ENCODE data around the gene NUMBL.

Gene NUMBL

DNA sequence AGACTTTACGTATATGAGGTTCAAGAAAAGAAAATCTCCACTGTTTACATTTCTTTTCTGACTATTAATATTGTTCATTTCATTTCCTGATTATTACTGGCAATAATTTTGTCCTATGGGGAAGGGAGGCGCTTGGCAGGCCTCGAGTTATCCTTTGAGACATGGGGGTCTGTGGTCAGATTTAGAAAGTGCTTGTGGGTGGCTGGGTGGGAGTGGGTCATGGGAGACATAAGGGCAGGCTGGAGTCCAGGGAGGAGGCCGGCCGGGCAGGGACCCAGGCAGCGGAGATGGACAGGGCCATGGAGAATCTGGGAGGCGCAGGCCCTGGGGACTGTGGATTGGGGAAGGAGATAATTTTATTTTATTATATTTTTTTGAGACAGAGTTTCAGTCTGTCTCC lies 49.2 kb downstream of the NUMBL start:
- TF ChIP-seq GABPA (IDR thresholded peaks at IDR 0.05; ENCODE audit: low read depth) (no peak), SPI1 (IDR thresholded peaks at IDR 0.05; ENCODE audit: borderline replicate concordance, low read depth) (no peak), CTCF (IDR thresholded peaks at IDR 0.05; ENCODE audit: insufficient read depth, low read length) (no peak), POLR2AphosphoS5 (IDR thresholded peaks at IDR 0.05; ENCODE audit: low read depth) (no peak)
- TF ChIP-seq, protein P1, sequence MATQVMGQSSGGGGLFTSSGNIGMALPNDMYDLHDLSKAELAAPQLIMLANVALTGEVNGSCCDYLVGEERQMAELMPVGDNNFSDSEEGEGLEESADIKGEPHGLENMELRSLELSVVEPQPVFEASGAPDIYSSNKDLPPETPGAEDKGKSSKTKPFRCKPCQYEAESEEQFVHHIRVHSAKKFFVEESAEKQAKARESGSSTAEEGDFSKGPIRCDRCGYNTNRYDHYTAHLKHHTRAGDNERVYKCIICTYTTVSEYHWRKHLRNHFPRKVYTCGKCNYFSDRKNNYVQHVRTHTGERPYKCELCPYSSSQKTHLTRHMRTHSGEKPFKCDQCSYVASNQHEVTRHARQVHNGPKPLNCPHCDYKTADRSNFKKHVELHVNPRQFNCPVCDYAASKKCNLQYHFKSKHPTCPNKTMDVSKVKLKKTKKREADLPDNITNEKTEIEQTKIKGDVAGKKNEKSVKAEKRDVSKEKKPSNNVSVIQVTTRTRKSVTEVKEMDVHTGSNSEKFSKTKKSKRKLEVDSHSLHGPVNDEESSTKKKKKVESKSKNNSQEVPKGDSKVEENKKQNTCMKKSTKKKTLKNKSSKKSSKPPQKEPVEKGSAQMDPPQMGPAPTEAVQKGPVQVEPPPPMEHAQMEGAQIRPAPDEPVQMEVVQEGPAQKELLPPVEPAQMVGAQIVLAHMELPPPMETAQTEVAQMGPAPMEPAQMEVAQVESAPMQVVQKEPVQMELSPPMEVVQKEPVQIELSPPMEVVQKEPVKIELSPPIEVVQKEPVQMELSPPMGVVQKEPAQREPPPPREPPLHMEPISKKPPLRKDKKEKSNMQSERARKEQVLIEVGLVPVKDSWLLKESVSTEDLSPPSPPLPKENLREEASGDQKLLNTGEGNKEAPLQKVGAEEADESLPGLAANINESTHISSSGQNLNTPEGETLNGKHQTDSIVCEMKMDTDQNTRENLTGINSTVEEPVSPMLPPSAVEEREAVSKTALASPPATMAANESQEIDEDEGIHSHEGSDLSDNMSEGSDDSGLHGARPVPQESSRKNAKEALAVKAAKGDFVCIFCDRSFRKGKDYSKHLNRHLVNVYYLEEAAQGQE (IDR thresholded peaks at IDR 0.05; ENCODE audit: insufficient replicate concordance, low read depth) = no peak
- DNase-seq (ENCODE audit: low read depth in 1 of 2, low spot score in 1 of 2) = no peak
- Histone ChIP-seq H3K27ac (replicated peaks) (no peak overlapping the region), H3K27me3 (ENCODE audit: insufficient read depth, poor library complexity, severe bottlenecking) (no peaks in the 10 kb centered on the region), H3K4me3 (replicated peaks; ENCODE audit: insufficient read depth, low read length) (no peak overlapping the region)

DNA sequence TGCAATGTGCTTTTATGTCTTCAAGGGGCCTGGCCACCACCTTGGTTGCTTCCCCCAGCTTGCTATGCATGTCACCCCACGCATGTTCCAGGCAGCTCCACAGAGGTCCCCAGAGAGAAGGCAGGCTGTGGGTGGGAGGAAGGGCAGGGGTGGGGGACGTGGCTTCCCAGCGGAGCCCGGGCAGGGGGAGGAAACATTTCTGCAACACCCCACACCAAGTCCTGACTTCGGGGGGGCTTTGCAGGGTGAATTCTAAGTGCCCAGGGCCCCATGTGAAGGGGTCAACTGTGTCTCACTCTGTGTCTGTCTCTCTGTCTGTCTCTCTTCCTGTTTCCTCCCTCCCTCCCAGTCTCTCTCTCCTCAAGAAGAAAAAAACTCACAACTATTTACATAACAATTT lies 49.7 kb downstream of the NUMBL start:
- Histone ChIP-seq H3K27ac (replicated peaks) (no peak overlapping the region), H3K4me3 (replicated peaks; ENCODE audit: insufficient read depth, low read length) (no peak overlapping the region), H3K27me3 (ENCODE audit: insufficient read depth, poor library complexity, severe bottlenecking) (no peaks in the 10 kb centered on the region)
- DNase-seq (ENCODE audit: low read depth in 1 of 2, low spot score in 1 of 2) = no peak
- TF ChIP-seq CTCF (IDR thresholded peaks at IDR 0.05; ENCODE audit: insufficient read depth, low read length) (no peak), GABPA (IDR thresholded peaks at IDR 0.05; ENCODE audit: low read depth) (no peak), POLR2AphosphoS5 (IDR thresholded peaks at IDR 0.05; ENCODE audit: low read depth) (no peak), SPI1 (IDR thresholded peaks at IDR 0.05; ENCODE audit: borderline replicate concordance, low read depth) (no peak)
- TF ChIP-seq, protein P1 (IDR thresholded peaks at IDR 0.05; ENCODE audit: insufficient replicate concordance, low read depth) = no peak

GRCh38 chr19:40639638-40639982 lies 50.8 kb downstream of the NUMBL start:
- Histone ChIP-seq H3K27me3 (ENCODE audit: insufficient read depth, poor library complexity, severe bottlenecking) (no peaks in the 10 kb centered on the region), H3K27ac (replicated peaks) (no peak overlapping the region), H3K4me3 (replicated peaks; ENCODE audit: insufficient read depth, low read length) (no peak overlapping the region)
- DNase-seq (ENCODE audit: low read depth in 1 of 2, low spot score in 1 of 2) = no peak
- TF ChIP-seq GABPA (IDR thresholded peaks at IDR 0.05; ENCODE audit: low read depth) (no peak), CTCF (IDR thresholded peaks at IDR 0.05; ENCODE audit: insufficient read depth, low read length) (no peak), SPI1 (IDR thresholded peaks at IDR 0.05; ENCODE audit: borderline replicate concordance, low read depth) (no peak), POLR2AphosphoS5 (IDR thresholded peaks at IDR 0.05; ENCODE audit: low read depth) (no peak)
- TF ChIP-seq, protein P1 (IDR thresholded peaks at IDR 0.05; ENCODE audit: insufficient replicate concordance, low read depth) = no peak
